MCF 10A (cell line): Measurements from ENCODE around the gene LONP1. TPM values are rescaled to one million over a fixed set of nuclear protein-coding genes. Genes with fewer than 3 reads are reported as not detected.

Source experiments
- BruUV-seq: library from RNA; stranded (reverse); fragments of 400-500 nt; replicated peaks from 2 replicates; lab custom pipeline; 2021; lab: Mats Ljungman, UMichigan
- CTCF ChIA-PET: fragments of 300-600 bp; sonication (Branson Sonifier 250); formaldehyde crosslinking; extraction: SDS; loops from one replicate; lab custom pipeline; 2021; ENCODE audit warnings: antibody characterized with exemption, inconsistent platforms; lab: Yijun Ruan, JAX
- POLR2A ChIA-PET: fragments of 300-600, 350-650 bp; sonication (Branson Sonifier 250); formaldehyde crosslinking; extraction: SDS; loops from one replicate; lab custom pipeline; 2020; ENCODE audit warnings: antibody characterized with exemption, inconsistent platforms; lab: Yijun Ruan, JAX
- DNase-seq: peaks from one replicate; pipeline ENCODE4 v3.0.0-alpha.2; 2018; ENCODE audit not compliant: unreplicated experiment
- H3K27ac Mint-ChIP-seq: one replicate; pipeline ENCODE4 v1.8.0; 2022; ENCODE audit warnings: mild to moderate bottlenecking, low read depth, mixed read lengths; ENCODE audit not compliant: unreplicated experiment
- H3K27me3 Mint-ChIP-seq: one replicate; pipeline ENCODE4 v1.8.0; 2022; ENCODE audit warnings: mixed read lengths; ENCODE audit not compliant: insufficient read depth, unreplicated experiment
- H3K36me3 Mint-ChIP-seq: one replicate; pipeline ENCODE4 v1.8.0; 2022; ENCODE audit warnings: mild to moderate bottlenecking, moderate library complexity, mixed read lengths; ENCODE audit not compliant: insufficient read depth, unreplicated experiment
- H3K4me1 Mint-ChIP-seq: one replicate; pipeline ENCODE4 v1.8.0; 2022; ENCODE audit warnings: mixed read lengths; ENCODE audit not compliant: insufficient read depth, unreplicated experiment
- H3K4me3 Mint-ChIP-seq: one replicate; pipeline ENCODE4 v1.8.0; 2022; ENCODE audit warnings: mild to moderate bottlenecking, moderate library complexity, mixed read lengths; ENCODE audit not compliant: unreplicated experiment
- H3K9me3 Mint-ChIP-seq: one replicate; pipeline ENCODE4 v1.8.0; 2022; ENCODE audit warnings: mixed read lengths; ENCODE audit not compliant: unreplicated experiment
- intact Hi-C: fragments of 100-400 bp; cut with micrococcal nuclease; formaldehyde crosslinking; loops from 2 replicates; pipeline ENCODE4 v1.14.1; 2022
- total RNA-seq: library from RNA; stranded (reverse); gene quantifications from 2 replicates; pipeline ENCODE4 v1.2.3, GENCODE V29; 2022
- TF ChIP-seq, protein P1 (sequence below): fragments of 200-600 bp; IDR thresholded peaks from one replicate; pipeline ENCODE4 v1.8.0; 2022; ENCODE audit warnings: antibody characterized with exemption, mild to moderate bottlenecking; ENCODE audit not compliant: unreplicated experiment

The LONP1 gene
- total RNA-seq, 1 experiment from 2014 or later, result 219 TPM

DNA sequence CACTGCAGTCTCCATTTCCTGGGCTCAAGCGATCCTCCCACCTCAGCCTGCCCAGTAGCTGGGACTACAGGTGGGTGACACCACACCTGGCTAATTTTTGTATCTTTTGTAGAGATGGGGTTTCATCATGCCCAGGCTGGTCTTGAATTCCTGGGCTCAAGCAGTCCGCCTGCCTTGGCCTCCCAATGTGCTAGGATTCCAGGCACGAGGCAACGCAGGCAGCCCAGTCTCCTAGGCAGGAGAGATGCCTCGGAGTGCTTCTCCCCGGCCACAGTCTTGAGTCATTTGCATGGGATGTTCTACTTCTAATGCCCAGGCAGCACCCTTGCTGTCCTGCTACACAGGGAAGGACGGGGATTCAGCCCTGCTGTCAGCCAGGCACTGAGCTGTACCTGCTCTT lies 48.3 kb downstream of the LONP1 start:
- peaks cover 15% of the 10 kb centered on the region for H3K4me1 Mint-ChIP-seq
- no peak overlapping the region for H3K27ac Mint-ChIP-seq
- intact Hi-C loops, result no loop called here
- no peaks in the 10 kb centered on the region for H3K27me3 Mint-ChIP-seq
- no peaks in the 10 kb centered on the region for H3K9me3 Mint-ChIP-seq
- H3K36me3 Mint-ChIP-seq, result peaks cover 51% of the 10 kb centered on the region
- POLR2A ChIA-PET, result interaction anchor here (1.6 kb wide), 1 partner anchor 19 kb away, joined by 5 read pairs; no protein-coding TSS in a partner anchor
- TF ChIP-seq, protein P1, sequence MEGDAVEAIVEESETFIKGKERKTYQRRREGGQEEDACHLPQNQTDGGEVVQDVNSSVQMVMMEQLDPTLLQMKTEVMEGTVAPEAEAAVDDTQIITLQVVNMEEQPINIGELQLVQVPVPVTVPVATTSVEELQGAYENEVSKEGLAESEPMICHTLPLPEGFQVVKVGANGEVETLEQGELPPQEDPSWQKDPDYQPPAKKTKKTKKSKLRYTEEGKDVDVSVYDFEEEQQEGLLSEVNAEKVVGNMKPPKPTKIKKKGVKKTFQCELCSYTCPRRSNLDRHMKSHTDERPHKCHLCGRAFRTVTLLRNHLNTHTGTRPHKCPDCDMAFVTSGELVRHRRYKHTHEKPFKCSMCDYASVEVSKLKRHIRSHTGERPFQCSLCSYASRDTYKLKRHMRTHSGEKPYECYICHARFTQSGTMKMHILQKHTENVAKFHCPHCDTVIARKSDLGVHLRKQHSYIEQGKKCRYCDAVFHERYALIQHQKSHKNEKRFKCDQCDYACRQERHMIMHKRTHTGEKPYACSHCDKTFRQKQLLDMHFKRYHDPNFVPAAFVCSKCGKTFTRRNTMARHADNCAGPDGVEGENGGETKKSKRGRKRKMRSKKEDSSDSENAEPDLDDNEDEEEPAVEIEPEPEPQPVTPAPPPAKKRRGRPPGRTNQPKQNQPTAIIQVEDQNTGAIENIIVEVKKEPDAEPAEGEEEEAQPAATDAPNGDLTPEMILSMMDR, result no peak
- no TSS peak for BruUV-seq
- no peak overlapping the region for H3K4me3 Mint-ChIP-seq
- CTCF ChIA-PET, result interaction anchor here (0.6 to 1.2 kb wide), 2 partner anchors 11 to 15 kb away, joined by 3 read pairs; no protein-coding TSS in a partner anchor
- DNase-seq, result no peak

DNA sequence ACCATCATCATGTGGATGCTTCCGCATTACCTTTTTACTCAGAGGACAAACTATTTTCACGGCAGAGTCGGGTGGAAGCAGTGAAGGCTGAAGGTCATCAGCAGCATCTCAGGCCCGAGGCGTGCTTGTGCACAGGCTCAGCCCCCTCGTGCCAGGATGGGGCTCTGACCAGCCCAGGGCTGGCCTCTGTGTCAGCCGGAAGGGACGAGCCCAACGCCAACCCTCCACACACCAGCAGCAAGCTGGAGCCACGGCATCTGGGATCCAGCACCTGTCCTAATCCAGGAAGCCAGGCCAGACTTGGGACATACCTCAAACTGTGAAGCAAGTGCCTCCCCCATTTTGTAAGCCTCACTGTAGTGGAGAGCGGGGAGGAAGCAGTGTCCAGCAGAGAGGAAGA lies 50.7 kb downstream of the LONP1 start:
- H3K27ac Mint-ChIP-seq, result no peak overlapping the region
- H3K4me1 Mint-ChIP-seq, result peaks cover 5% of the 10 kb centered on the region
- intact Hi-C loops, result no loop called here
- TF ChIP-seq, protein P1, result no peak
- POLR2A ChIA-PET, result no interaction called here
- no peak for DNase-seq
- H3K36me3 Mint-ChIP-seq, result peaks cover 74% of the 10 kb centered on the region
- no peak overlapping the region for H3K4me3 Mint-ChIP-seq
- no TSS peak for BruUV-seq
- H3K27me3 Mint-ChIP-seq, result no peaks in the 10 kb centered on the region
- CTCF ChIA-PET, result interaction anchor here (0.6 kb wide), 1 partner anchor 794 kb away, joined by 3 read pairs; no protein-coding TSS in a partner anchor
- H3K9me3 Mint-ChIP-seq, result no peaks in the 10 kb centered on the region

DNA sequence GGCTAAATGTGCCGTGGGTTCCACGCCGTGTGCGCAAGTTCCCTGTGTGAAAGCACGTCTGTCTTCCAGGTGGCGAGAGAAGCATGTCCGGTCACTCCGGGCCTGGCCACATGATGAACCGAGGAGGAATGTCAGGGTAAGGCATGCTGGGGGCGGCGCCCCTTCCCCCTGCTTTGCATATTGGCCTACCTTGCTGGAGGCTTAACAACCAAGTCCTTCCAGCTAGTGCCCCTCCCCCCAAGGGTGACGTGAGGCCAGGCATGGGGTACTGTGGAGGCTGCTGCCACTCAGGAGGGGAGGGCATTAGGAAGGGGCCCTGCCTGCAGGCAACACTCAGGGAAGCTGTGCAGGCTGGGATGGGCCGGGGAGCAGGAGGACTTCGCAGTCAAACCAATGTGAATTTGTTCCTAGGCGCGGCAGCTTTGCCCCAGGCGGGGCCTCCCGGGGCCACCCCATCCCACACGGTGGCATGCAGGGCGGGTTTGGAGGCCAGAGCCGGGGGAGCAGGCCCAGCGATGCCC lies 52.1 kb downstream of the LONP1 start:
- Mint-ChIP-seq H3K4me1 (peaks cover 5% of the 10 kb centered on the region), H3K9me3 (no peaks in the 10 kb centered on the region), H3K27ac (no peak overlapping the region), H3K36me3 (peaks cover 88% of the 10 kb centered on the region), H3K27me3 (no peaks in the 10 kb centered on the region), H3K4me3 (no peak overlapping the region)
- CTCF ChIA-PET, result interaction anchor here (0.7 kb wide), 1 partner anchor 38 kb away, joined by 4 read pairs; no protein-coding TSS in a partner anchor
- BruUV-seq, result TSS peak; percentile 27
- TF ChIP-seq, protein P1, result no peak
- no peak for DNase-seq
- intact Hi-C loops, result no loop called here
- POLR2A ChIA-PET, result no interaction called here

DNA sequence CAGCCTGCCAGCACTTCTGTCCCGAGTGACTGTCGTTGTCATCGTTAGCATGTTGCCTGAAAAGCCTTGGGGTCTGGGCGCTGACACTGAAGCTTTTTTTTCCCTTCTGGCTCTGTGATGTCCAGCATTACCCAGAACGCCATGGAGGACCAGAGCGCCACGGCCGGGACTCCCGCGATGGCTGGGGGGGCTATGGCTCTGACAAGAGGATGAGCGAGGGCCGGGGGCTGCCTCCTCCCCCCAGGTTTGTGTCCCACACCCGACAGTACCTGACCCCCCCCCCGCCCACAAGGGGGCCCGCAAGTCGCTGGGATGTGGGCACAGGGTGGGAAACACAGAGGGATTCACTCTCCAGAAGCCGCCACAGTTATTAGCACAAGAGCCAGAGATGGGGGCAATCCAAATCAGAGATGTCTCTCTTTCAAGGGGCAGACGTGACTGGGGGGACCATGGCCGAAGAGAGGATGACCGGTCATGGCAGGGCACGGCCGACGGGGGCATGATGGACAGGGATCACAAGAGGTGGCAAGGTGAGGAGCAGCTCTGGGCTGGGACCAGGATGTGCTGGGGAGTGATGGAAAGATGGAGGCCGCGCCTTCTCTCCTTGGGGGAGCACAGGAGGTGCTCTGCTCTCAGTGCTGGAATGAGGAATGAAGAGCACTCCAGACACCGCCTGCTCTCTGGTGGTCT lies 52.9 kb downstream of the LONP1 start:
- Mint-ChIP-seq H3K4me1 (peaks cover 5% of the 10 kb centered on the region), H3K27me3 (no peaks in the 10 kb centered on the region), H3K4me3 (no peak overlapping the region), H3K27ac (peak overlapping the region; percentile 7), H3K9me3 (no peaks in the 10 kb centered on the region), H3K36me3 (peaks cover 95% of the 10 kb centered on the region)
- ChIA-PET CTCF (interaction anchor here (0.5 kb wide), 1 partner anchor 490 kb away, joined by 3 read pairs; no protein-coding TSS in a partner anchor), POLR2A (no interaction called here)
- intact Hi-C loops, result no loop called here
- DNase-seq, result no peak
- no TSS peak for BruUV-seq
- TF ChIP-seq, protein P1, result no peak
